CD4-positive, alpha-beta T cell treated with Interleukin-10 for 1 hour (primary cell): Measurements from ENCODE around the gene ROBO1.

Source experiments
- DNase-seq: peaks from one replicate; pipeline ENCODE4 v3.0.0-alpha.2; 2020

The ROBO1 gene

DNA sequence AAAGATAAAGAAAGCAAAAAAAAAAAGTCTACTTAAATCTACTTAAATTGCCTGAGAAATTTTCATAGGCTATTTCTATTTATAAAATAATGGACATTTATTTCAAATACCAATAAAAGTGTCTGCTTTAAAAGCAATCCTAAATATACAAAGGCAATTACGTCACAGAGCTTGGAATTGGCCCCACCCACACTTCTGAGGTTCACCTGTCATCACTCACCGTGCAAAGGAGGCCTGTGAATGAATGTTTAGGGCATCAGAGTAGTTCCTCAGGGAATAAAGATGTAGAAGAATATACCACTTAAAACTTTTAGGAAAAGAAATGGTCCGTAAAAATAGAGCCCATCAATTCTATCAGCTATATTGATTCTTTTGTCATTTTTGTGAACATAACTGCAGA lies 621.8 kb downstream of the ROBO1 start:
- DNase-seq = no peak

DNA sequence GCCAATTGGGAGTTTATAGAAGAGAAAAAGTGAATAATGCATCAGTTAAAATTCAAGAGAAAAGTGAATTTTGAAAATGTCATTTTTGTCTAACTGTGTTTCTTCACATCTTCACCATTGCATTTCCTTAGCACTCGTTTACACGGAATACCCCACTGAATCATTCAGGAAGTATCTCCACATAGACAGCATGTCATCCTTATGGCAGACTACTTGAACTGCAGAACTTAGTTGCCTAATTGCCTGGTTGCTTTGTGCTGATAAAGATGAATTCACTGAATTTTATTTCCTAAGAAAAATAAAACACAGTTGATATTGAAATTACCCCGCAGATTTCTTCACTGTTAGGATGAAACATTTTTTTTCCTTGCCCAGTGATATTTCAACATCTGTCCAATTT lies 627.1 kb downstream of the ROBO1 start:
- DNase-seq = no peak

DNA sequence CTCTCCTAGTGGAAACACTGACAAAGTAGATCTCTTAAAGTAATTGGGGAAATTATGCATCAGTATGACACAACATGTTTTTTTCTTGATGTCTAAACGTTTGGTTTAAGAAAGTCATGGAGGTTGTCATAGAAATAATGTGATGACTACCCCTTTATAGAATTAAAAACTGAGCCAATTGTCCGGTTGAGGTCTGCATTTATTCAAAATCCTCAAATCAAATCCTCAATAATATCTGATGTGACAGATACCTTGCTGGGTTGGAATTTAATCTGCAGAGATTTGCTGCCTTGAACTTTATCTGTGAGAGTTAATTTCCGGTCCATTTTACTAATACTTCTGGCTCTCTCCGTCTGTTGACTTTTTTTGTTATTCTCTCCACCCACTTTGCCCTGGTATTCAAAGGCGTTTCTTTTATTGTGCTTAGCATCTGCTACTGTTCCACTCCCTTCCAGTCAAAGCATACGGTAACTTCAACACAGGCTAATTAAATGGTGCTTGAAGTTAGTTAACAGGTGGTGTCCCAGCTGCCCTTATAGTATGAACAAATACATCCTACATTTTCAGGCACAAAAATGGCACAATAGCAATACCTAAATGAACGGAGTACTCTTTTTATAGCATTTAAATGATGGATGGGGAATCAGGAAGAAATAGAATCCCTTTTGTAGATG lies 628.3 kb downstream of the ROBO1 start:
- no peak for DNase-seq

DNA sequence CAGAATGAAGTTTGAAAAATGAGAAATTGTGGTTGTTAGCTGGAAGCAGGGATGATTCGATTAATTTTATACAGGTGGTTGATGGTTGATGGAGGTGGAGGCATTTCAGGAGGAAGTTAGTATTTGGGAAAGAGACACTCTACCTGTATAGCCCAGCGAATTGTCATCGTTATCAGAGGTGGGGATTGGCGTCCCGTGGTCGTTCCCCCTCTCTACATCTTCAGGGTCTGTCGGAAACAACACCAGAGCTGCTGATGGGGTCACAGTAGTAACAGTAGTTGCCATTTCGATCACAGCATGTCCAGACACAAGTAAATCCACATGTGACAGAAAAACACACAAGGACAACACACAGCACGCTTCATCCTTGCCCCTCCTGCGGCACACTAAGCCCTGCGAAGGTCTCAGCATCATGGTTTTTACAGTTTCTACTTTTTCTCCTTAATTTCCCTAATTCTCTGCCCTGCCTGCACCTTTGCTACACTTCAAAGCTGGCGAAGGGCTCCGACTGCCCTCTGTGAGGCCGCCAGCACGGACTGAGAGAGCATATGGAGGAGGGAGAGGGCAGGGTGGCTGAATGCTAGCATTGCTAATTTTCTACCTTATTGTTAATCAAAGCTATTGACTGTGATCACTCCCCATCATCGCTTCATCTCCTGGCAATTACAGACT lies 642.3 kb downstream of the ROBO1 start:
- DNase-seq = no peak

DNA sequence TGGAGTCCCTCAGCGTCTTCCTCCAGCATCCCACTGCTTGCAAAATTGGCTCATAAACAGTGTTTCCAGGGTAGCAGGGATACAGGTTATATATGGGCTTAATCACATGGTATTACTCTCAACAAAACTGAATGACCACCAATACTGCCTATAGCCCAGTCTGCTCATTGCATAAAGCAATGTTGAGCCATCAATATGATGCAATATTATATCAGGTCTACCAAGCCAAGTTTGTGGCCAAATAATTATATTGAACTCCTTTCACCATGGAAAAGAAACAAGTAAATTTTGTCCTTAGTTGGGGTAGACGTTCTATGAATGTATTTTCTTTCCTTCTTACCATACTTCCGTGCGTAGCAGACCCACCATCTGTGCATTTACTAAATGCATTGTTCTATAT lies 652.3 kb downstream of the ROBO1 start:
- DNase-seq = no peak

DNA sequence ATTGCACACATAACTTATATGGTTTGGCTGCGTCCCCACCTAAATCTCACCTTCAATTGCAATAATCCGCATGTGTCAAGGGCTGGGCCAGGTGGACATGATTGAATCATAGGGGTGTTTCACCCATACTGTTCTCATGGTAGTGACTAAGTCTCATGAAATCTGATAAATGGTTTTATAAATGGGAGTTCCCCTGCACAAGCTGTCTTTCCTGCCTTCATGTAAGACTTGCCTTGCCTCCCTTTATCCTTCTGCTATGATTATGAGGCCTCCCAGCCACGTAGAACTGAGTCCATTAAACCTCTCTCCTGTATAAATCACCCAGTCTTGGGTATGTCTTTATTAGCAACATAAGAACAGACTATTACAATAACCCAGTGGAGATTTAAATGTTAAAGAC lies 653.9 kb downstream of the ROBO1 start:
- DNase-seq = no peak

DNA sequence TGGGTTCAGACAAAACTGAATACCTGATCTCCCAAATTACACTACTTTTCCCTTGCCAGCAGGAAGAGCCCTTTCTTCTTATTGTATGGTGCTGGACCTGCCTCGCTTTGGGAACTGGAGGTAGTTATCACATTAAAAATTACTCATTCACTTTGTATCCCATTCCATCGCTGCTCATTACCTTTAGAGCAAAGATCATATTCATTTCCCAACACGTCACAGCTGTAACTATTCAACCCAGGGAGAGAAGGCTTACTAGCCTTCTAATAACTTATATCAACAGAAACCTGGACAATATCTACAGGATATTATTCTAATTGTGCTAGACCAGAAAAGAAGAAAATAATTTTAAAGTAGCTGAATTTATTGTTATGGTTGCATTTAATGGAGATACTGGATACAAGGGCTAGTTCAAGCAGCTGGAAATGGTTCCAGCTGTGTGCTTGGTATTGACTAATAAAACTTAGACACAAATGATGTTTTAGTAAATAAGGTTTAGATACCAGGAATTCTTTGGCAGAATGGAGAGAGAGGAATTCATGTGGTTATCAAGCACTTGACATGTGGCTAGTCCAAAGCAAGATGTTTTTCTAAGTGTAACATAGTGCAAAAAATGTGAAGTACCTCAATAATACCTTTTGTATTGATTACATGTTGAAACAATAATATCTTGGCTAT lies 656.3 kb downstream of the ROBO1 start:
- DNase-seq = no peak

DNA sequence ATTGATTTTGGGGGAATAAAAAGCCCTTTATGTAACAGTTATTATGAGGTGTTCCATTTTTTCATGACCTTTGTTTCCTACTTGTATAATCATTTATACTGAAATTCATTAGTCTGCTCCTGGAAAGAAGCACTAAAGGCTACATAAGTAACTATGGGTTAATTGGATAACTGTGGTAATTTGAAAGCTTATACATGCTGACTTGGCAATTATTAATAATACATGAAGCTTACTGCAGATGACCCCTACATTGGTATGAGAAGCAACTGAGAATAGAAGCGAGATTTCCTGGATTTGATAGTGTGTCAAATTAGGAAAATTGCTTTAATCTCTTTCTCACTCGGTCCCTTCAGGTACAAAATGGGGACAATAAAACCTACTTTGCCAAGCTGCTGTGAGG lies 658.0 kb downstream of the ROBO1 start:
- DNase-seq = no peak

DNA sequence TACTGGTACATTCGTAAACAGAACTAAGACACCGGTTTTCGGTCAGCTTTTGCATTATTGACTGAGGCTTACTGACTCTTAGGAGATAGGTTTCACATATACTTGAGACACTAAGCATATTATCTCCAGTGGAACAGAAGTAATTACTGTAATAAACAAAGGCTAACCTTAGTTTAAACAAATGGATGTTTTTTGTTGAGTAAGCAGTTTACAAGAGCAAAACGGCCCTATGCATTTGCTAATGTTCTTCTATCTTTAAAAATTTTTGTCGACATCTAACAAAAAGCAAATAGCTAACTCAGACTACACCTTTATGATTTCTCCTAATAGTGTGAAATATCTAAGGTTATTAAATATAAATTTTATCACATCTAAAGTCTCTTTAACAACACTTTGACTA lies 664.5 kb downstream of the ROBO1 start:
- DNase-seq = no peak

DNA sequence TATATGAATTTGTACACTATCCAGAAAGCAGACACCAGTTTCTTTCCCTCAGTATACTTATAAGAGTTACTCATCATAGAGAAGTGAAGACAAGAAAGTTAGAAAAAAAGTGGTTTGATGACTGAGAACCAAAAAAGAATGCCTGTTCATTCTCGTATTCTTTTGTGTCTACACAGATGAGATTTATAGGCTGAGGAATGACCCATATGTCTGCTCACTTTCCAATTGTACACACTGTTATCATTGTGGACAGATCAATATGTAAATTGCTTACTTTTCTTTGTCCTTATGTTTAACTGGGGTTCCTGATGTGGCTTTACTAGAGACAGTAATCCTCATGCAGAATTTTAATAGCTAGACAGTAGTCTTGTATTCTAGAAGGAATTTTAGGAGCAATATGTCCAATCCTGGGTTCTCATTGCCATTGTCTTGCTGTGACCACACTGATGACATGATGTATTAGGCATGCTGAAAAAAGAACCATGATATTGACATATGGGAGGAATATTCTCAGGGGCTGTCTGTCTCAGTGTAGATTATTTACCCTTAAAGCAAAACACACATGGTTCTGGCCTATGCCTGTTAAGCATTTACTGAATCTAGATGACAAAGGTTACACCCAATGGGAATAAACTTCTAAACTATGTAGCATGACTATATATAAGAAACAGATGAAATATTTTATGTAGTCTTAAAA lies 669.7 kb downstream of the ROBO1 start:
- DNase-seq = no peak

DNA sequence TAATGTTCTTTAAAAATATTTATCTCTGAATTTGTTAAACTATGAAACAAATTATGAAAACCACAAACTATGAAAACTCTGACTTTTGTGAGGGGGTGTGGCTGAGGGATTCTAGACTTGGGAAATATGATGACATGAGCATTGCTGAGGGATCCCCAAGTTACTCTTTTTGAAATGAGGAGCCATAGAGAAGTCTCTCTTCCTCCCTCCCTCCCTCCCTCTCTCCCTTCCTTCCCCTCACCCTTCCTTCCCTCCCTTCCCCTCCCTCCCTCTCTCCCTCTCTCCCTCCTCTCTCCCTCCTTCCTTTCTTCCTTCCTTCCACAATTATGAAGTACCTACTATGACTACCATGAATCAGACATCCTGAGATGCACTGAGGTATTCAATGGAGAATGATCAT lies 673.1 kb downstream of the ROBO1 start:
- no peak for DNase-seq

DNA sequence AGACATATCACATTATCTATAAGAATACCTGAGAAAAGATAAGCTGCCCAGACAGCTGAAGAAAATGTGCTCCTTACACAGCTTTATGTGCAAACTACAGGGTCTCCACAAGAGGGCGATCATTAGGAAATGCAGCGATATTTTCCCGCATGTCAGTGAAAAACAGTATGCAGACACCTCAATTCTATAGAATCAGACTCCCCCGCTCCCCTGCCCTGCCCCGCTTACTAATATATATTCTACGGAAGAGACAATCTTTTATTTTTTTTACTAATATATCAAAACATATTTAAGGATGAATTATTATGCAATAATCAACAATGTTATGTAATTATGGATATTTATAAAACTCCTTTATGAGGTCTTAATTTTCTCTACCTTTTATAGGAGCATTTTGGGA lies 681.3 kb downstream of the ROBO1 start:
- no peak for DNase-seq

DNA sequence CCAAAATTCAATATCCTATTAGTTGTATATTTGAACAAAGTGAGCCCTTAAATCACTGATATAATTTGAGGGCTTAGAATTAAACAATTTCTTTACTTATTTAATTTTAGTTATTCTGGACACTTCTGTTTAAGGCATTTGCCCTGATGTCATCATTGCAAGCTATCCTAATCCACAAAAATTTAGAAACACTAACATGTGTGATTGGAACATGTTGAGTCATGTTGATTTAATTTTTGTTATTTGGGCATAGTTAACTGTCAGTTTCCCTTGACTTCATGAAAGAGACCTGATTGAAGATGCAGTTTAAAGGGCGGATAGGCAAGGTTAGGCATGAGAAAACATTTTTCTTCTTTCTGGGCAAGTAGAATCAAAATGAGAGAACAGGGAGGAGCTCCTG lies 682.6 kb downstream of the ROBO1 start:
- no peak for DNase-seq

DNA sequence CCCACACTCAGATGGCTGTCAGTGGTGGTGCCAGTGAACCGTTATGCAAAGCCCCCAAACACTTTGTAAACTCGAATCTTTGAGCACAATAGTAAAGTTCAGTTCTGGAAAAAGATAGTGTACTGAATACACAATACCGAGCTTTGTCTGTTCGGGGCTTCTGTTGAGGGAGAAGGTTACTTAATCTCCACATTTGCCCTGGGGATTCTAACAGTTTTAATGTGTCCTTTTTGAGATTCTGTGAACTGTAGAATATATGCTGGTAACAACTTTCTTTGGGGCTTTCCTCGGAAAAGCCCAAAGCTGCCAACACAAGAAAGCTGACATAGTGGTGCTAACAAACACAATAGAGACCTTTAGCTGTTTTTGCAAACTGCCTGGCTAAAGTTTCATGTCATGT lies 686.5 kb downstream of the ROBO1 start:
- DNase-seq = no peak

DNA sequence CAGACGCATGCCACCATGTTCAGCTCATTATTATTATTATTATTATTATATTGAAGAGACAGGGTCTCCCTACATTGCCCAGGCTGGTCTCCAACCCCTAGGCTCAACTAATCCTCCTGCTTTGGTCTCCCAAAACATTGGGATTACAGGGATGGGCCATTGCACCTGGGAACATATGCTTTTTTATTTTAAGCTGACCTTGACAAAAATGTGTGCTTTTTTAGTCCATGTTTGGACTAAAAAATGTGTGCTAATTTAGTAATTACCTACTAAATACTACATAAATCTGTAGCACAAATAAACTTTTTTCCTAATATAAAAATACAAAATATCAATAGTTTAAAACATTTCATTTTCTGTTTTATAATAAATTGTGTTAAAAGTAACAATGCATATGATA lies 693.2 kb downstream of the ROBO1 start:
- no peak for DNase-seq

DNA sequence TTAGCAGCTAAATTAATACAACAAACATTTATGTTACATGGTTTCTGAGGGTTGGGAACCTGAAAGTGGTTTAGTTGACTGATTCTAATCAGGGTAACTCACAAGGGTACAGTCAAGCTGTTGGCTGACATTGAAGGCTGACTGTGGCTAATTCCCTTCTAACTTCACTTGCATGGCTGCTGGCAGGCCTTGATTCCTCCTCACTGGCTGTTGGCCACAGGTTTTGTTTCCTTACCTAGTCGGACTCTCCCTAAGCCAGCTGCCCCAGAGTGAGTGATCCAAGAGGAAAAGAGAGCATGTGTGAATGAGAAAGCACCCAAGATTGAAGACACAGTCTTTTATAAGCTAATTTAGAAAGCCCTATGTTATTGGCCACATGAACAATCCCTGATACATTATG lies 700.1 kb downstream of the ROBO1 start:
- no peak for DNase-seq

DNA sequence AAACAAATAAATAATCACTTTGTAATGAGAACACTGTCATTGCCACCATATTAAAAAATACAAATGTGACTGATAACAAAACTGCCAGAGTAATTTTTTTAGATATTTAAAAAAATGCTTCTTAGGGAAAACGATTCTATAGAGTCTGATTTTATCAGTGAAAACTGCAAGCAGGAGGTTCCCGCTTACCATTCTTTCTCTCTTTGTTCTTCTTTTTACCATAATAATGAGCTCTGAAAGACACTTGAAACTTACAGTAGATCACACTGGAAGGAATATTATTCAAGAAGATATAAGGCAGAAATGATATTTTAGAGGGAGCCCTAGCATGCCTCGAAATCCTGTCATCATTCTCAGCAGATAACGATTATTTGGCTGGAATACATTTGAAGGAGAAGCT lies 701.3 kb downstream of the ROBO1 start:
- no peak for DNase-seq

DNA sequence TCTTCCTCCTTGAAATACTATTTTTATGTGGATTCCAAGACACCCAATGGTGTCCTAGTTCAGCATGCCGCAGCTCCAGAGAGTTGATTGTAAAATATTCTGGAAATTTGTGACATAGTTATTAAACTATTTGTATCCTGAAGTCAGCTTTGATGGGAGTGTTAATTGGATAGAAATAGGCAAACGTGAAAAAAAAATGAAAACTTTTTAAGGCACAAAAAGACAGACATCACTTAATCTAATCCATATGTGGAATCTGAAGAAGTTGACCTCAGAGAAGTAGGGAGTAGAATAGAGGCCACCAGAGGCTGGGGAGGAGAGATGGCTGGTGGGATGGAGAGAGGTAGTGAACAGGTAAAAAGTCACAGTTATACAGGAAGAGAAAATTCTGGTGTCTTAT lies 704.2 kb downstream of the ROBO1 start:
- DNase-seq = no peak

DNA sequence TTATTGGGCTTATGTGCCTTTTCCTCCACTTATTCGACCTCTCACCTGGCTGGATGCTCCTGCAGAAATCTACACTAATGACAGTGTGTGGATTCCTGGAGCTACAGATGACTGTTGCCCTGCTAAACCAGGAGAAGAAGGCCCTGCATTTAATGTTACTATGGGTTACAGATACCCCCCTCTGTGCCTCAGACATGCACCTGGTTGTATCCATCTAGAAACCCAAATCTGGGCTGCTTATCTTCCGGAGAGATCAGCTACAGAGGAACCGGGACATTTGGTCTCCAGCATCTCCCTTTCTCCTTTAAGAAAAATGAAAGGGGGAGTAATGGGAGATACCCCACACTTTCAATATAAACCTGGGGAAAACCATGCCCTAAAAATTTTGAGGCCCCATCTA lies 710.0 kb downstream of the ROBO1 start:
- DNase-seq = no peak

DNA sequence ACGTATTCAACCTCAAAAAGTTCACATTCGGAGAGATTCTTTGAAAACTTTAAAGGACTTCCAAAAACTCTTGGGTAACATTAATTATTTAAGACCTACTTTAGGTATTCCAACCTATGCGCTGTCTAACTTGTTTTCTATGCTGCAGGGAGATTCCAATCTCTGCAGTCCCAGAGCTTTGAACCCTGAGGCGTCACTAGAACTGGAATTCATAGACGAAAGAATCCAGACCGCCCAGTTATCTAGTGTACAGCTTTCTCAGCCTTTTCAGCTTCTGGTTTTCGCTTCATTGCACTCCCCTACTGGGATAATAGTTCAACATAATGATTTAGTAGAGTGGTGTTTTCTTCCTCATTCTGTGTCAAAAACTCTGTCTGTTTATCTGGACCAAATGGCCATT lies 711.3 kb downstream of the ROBO1 start:
- DNase-seq = no peak

DNA sequence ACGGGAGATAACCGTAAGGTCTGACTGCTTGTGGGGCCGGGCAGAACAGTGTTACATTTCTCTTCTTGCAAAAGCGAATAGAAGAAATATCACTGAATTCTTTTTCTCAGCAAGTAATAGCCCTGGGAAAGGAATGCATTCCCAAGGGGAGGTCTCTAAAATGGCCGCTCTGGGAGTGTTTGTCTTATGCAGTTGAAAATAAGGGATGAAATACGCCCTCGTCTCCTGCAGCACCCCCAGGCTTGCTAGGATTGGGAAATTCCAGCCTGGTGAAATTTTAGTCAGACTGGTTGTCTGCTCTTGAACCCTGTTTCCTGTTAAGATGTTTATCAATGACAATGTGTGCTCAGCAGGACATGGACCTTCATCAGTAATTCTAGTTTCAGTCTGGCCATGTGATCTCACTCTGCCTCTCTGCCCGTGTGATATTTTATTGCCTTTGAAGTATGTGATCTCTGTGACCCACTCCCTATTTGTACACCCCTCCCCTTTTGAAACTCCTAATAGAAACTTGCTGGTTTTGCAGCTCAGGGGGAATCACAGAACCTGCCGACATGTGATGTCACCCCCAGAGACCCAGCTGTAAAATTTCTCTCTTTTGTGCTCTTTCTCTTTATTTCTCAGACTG lies 715.6 kb downstream of the ROBO1 start:
- DNase-seq = peak; percentile 3

DNA sequence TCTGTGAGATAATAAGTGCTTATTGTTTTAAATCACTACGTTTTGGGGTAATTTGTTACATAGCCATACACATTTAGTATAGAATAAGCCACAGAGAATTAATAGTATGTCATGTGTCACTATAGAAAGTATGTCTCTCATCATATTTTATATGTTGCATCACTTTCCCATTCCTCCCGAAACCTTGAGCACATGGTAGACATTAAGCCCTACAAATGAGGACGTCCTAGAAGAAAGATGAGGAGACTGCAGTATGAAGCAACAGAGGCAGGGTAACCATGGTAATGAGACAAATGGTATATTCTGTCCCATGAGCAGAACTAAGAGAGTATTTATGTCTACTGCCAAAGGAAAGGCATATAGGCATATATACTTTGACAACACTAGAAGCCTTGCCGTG lies 720.2 kb downstream of the ROBO1 start:
- DNase-seq = no peak

DNA sequence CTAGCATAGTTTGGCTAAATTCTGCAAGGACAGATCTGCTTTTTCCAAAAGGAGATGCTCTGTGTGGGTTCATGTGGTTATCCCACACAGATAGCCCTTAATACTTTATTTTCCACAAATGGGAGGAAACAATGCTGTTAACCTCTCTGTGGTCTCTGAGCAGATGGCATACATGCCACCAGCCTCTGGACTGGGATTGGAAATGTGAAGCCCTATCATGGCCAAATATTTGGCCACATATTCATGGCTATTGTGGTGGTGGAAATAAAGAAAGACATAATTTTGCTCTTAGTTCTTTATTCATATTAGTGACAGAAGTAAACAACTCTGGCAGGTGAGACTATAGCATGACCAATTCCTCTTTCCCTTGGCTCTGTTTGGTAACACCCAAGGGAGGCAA lies 726.2 kb downstream of the ROBO1 start:
- DNase-seq = no peak

DNA sequence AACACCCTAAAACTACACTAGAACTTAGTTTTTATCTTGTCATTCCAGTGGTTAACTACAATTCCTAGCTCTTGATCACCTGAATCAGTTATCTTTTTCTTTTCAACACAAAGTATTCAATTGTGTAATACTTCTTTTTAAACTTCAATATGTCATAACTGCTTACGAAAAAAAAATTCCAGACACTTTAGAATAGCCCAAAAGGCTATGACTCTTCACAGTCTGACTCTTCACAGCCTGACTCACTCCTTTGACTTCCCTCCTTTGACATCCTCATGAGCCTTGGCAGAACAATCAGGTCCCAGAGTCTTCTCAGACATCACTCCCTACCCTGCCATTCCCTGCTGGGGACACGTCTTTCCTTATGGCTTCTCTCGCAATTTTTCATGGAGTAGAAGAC lies 727.1 kb downstream of the ROBO1 start:
- DNase-seq = no peak
